GM18951 (cell line): Measurements from ENCODE around the gene MESP1.
"Not testable (repeated sequence)": the region's sequence is repeated elsewhere in the genome, so short reads cannot be mapped to it uniquely, and the experiment has no call there.

ENCODE experiments used
- POLR2A ChIP-seq: IDR thresholded peaks from 4 replicates; pipeline ENCODE4 v1.6.1; 2011; ENCODE audit warnings: mild to moderate bottlenecking; ENCODE audit not compliant: insufficient read length, insufficient read depth; ENCODE audit errors: extremely low read depth
- in situ Hi-C: fragments of 300-500 bp; cut with MboI; formaldehyde crosslinking; loops from one replicate; pipeline ENCODE4 v1.12.0; 2022; ENCODE audit warnings: low sequenced_read_pairs, mixed read lengths, inconsistent platforms; ENCODE audit not compliant: unreplicated experiment

Gene MESP1

DNA sequence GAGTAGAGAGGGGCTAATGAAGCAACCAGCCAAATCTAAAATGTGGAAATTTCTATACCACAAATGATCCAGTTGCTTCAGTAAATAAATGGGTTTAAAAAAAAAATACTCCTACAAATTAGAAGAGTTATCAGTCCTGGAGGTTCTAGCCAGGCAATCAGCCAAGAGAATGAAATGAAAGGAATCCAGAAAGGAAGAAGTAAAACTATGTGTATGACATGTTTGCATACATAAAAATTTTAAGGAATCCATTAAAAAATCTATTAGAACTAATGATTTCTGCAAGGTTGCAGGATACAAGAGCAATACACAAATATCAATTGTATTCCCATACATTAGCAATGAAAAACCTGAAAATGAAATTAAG is 34.7 kb upstream of the MESP1 start:
- TF ChIP-seq POLR2A = no peak
- in situ Hi-C loops = no loop called here

- TF ChIP-seq POLR2A = no peak
- in situ Hi-C loops = no loop called here
Observed at GRCh38 chr15:89785064-89785773, 34.2 kb upstream of the MESP1 start.

- in situ Hi-C loops = no loop called here
- no peak for TF ChIP-seq POLR2A
Observed at GRCh38 chr15:89784686-89784960, 33.6 kb upstream of the MESP1 start.

- no peak for TF ChIP-seq POLR2A
- in situ Hi-C loops = no loop called here
Observed at GRCh38 chr15:89783861-89784685, 33.0 kb upstream of the MESP1 start.

GRCh38 chr15:89783111-89783860 is 32.2 kb upstream of the MESP1 start:
- TF ChIP-seq POLR2A = no peak
- in situ Hi-C loops = no loop called here

DNA sequence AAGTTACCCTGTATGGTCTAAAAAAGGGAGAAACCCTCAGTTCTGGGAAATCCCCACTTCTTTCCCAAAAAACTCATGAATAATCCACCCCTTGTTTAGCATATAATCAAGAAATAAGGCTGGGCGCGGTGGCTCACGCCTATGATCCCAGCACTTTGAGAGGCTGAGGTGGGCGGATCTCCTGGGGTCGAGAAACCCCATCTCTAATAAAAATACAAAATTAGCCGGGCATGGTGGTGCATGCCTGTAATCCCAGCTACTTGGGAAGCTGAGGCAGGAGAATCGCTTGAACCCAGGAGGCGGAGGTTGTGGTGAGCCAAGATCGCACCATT is 31.5 kb upstream of the MESP1 start:
- in situ Hi-C loops = not testable (repeated sequence)

DNA sequence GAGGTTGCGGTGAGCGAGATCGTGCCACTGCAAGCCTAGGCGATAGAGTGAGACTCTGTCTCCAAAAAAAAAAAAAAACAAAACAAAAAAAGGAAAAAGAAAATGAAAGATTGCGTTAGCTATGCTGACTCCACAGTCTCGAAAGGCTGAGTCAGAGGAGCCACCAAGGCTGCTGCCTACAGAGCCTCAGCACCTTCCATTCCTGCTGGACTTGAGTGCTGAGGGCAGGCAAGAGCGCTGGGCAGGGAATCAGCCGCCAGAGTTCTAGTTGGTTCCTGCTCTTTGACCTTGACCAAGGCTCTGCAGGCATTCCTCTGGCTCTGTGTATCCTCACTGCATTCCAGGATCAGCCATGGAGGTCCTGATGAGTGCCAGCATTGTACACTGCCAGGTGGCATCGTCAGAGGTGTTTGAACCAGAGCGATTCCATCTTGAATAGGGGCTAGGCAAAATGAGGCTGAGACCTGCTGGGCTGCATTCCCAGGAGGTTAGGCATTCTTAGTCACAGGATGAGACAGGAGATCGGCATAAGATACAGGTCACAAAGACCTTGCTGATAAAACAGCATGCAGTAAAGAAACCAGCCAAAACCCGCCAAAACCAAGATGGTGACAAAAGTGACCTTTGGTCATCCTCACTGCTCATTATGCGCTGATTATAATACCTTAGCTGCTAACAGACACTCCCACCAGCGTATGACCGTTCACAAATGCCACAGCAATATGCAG is 31.0 kb upstream of the MESP1 start:
- TF ChIP-seq POLR2A = no peak
- in situ Hi-C loops = no loop called here

GRCh38 chr15:89781055-89781454 is 30.0 kb upstream of the MESP1 start:
- TF ChIP-seq POLR2A = no peak
- in situ Hi-C loops = no loop called here

GRCh38 chr15:89780601-89781000 is 29.6 kb upstream of the MESP1 start:
- TF ChIP-seq POLR2A = no peak
- in situ Hi-C loops = no loop called here

DNA sequence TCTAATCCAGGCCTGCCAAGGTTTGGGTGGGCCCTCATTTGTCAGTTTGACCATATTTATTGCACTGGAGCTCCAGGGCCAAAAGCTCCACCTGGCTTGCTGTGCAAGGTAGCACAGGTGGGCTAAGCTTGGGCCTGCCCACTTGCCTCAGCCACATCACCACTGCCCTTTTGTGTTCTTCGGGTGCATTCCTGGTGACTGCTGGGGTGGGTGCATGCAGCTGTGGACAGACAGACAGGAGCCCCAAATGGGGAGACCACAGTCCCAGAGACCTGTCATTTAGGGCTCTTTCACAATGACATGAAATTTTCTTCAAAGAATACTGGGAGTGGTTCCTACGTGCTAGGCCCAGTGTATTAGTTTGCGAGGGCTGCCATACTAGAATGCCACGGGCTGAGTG is 27.8 kb upstream of the MESP1 start:
- no peak for TF ChIP-seq POLR2A
- in situ Hi-C loops = no loop called here

GRCh38 chr15:89777782-89778380 is 26.8 kb upstream of the MESP1 start:
- in situ Hi-C loops = no loop called here
- TF ChIP-seq POLR2A = no peak

- no peak for TF ChIP-seq POLR2A
- in situ Hi-C loops = no loop called here
Observed at GRCh38 chr15:89777073-89777751, 26.2 kb upstream of the MESP1 start.
